Suprapubic skin (tissue), 4 donors: Measurements from ENCODE around the gene ME3. TPM values are rescaled to one million over a fixed set of nuclear protein-coding genes. Genes with fewer than 3 reads are reported as not detected.

Experiments used
- DNase-seq, 2 donors: peaks; one replicate each; pipeline ENCODE4 v3.0.0-alpha.2; 2019; ENCODE audit warnings: low spot score in 2 of 2
- H3K27ac ChIP-seq: fragments of 200-600 bp; sonication (generic); one replicate; pipeline ENCODE4 v1.5.1; 2019
- H3K27me3 ChIP-seq: fragments of 200-600 bp; sonication (generic); one replicate; pipeline ENCODE4 v1.5.1; 2019
- H3K36me3 ChIP-seq: fragments of 200-600 bp; sonication (generic); one replicate; pipeline ENCODE4 v1.5.1; 2019
- H3K4me1 ChIP-seq: fragments of 200-600 bp; sonication (generic); one replicate; pipeline ENCODE4 v1.5.1; 2019
- H3K4me3 ChIP-seq: fragments of 200-600 bp; sonication (generic); one replicate; pipeline ENCODE4 v1.5.1; 2019; ENCODE audit warnings: mild to moderate bottlenecking
- H3K9me3 ChIP-seq: fragments of 200-600 bp; sonication (generic); one replicate; pipeline ENCODE4 v1.5.1; 2019
- EP300 ChIP-seq: sonication (generic); formaldehyde crosslinking; IDR thresholded peaks from one replicate; pipeline ENCODE4 v1.6.1; 2017; ENCODE audit warnings: antibody characterized with exemption
- POLR2A ChIP-seq, 2 donors: fragments of 450-650 bp; IDR thresholded peaks; one replicate each; pipeline ENCODE4 v1.6.1; 2017; ENCODE audit warnings: antibody characterized with exemption in 2 of 2, mild to moderate bottlenecking in 2 of 2, moderate library complexity in 2 of 2
- POLR2AphosphoS5 ChIP-seq, 3 donors: sonication (generic); formaldehyde crosslinking; IDR thresholded peaks; one replicate each; pipeline ENCODE4 v1.6.1; 2017; ENCODE audit warnings: antibody characterized with exemption in 3 of 3
- WGBS: methylation state at CpG from one replicate; pipeline ENCODE4 v1.1.5; 2018; 5-methylcytosine and 5-hydroxymethylcytosine counted together
- total RNA-seq, 4 donors: library from RNA; depleted of rRNA; stranded (reverse); fragments of >200 nt; gene quantifications; one replicate each; pipeline ENCODE4 v1.1.0, GENCODE V29; 2016
- TF ChIP-seq, protein P1 (sequence below), 2 donors: fragments of 200-600 bp in 1 of 2; fragments of 450-650 bp in 1 of 2; sonication (generic) in 1 of 2; IDR thresholded peaks; one replicate each; pipeline ENCODE4 v1.5.1; 2016 to 2019; ENCODE audit warnings: antibody characterized with exemption in 2 of 2, mild to moderate bottlenecking in 1 of 2, moderate library complexity in 1 of 2

The ME3 gene
- total RNA-seq, 4 donors from 2014 or later: 3.7 to 17.0 (median 9.4) TPM

DNA sequence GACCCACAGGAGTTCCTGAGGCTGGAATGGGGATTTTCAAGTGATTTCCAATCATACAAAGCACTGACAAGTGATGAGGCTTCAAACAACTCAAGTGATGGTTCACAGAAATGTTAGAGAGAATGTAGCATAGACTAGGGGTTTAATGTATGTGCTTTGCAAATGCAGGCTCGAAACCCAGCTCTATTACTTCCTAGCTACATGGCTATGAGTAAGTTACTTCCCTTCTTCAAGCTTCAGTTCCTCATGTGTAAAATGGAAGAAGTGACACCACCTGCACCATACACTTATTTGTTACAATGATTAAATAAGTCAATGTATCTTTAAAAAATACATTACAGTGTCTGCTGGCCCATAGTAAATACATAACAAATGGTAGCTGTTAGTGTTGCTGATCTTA is 158.0 kb downstream of the ME3 start:
- DNase-seq: no peak
- Histone ChIP-seq H3K9me3 (no peaks in the 10 kb centered on the region), H3K27me3 (no peaks in the 10 kb centered on the region), H3K4me3 (no peak overlapping the region), H3K36me3 (no peaks in the 10 kb centered on the region), H3K27ac (no peak overlapping the region), H3K4me1 (peaks cover 21% of the 10 kb centered on the region)
- WGBS: 95% methylated on average over 1 of the region's 1 CpG
- TF ChIP-seq, protein P1, sequence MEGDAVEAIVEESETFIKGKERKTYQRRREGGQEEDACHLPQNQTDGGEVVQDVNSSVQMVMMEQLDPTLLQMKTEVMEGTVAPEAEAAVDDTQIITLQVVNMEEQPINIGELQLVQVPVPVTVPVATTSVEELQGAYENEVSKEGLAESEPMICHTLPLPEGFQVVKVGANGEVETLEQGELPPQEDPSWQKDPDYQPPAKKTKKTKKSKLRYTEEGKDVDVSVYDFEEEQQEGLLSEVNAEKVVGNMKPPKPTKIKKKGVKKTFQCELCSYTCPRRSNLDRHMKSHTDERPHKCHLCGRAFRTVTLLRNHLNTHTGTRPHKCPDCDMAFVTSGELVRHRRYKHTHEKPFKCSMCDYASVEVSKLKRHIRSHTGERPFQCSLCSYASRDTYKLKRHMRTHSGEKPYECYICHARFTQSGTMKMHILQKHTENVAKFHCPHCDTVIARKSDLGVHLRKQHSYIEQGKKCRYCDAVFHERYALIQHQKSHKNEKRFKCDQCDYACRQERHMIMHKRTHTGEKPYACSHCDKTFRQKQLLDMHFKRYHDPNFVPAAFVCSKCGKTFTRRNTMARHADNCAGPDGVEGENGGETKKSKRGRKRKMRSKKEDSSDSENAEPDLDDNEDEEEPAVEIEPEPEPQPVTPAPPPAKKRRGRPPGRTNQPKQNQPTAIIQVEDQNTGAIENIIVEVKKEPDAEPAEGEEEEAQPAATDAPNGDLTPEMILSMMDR (IDR thresholded peaks at IDR 0.05): no peak
- no peak for TF ChIP-seq POLR2AphosphoS5 (IDR thresholded peaks at IDR 0.05)
- TF ChIP-seq POLR2A (IDR thresholded peaks at IDR 0.05): no peak
- no peak for TF ChIP-seq EP300

DNA sequence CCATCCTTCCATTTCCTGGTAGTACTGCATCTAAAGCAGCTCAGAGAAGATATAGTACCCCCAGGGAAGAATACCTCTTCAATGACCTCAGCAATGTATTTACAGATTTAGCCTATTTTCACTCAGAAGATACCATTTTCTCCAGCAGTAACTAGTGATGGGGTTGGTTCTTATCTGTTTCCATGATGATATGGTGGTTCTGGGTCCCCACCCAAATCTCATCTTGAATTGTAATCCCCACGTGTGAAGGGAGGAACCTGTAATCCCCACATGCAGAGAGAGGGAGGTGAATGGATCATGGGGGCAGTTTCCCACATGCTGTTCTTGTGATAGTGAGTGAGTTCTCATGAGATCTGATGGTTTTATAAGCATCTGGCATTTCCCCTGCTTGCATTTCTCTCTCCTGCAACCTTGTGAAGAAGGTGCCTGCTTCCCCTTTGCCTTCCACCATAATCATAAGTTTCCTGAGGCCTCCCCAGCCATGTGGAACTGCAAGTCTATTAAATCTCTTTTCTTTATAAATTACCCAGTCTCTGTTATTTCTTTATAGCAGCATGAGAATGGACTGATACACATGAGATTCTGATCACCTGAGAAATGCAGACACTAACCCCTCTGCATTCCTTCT is 158.6 kb downstream of the ME3 start:
- DNase-seq: no peak
- H3K4me1 ChIP-seq: peaks cover 15% of the 10 kb centered on the region
- no peaks in the 10 kb centered on the region for H3K36me3 ChIP-seq
- no peaks in the 10 kb centered on the region for H3K9me3 ChIP-seq
- no peaks in the 10 kb centered on the region for H3K27me3 ChIP-seq
- no peak overlapping the region for H3K4me3 ChIP-seq
- TF ChIP-seq POLR2A (IDR thresholded peaks at IDR 0.05): no peak
- TF ChIP-seq, protein P1 (IDR thresholded peaks at IDR 0.05): no peak
- TF ChIP-seq EP300: no peak
- TF ChIP-seq POLR2AphosphoS5 (IDR thresholded peaks at IDR 0.05): no peak
- no peak overlapping the region for H3K27ac ChIP-seq
- 77% methylated on average over 1 of the region's 1 CpG for WGBS

DNA sequence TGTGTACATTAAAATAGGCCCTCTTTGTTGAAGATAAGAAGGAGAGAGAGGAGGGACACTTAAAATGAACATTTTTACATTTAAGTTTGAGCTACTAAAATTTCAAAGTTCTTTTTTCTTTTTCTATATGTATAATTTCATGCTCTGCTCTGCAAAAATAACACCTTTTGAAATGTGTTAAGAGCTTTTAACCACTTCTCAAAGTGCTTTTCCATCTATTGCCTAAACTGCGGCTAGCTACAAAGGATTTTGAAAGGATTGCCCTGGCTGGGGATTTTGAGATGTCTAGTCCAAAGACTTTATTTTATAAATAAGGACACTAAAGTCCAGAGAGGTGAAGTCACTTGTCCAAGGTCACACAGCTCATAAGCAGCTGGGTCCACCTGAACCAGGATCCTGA is 159.3 kb downstream of the ME3 start:
- 90% methylated on average over 1 of the region's 1 CpG for WGBS
- TF ChIP-seq POLR2AphosphoS5 (IDR thresholded peaks at IDR 0.05): no peak
- TF ChIP-seq EP300: no peak
- TF ChIP-seq, protein P1 (IDR thresholded peaks at IDR 0.05): no peak
- no peak for TF ChIP-seq POLR2A (IDR thresholded peaks at IDR 0.05)
- Histone ChIP-seq H3K9me3 (no peaks in the 10 kb centered on the region), H3K36me3 (no peaks in the 10 kb centered on the region), H3K4me3 (no peak overlapping the region), H3K27ac (no peak overlapping the region), H3K27me3 (no peaks in the 10 kb centered on the region), H3K4me1 (peaks cover 12% of the 10 kb centered on the region)
- DNase-seq: no peak

DNA sequence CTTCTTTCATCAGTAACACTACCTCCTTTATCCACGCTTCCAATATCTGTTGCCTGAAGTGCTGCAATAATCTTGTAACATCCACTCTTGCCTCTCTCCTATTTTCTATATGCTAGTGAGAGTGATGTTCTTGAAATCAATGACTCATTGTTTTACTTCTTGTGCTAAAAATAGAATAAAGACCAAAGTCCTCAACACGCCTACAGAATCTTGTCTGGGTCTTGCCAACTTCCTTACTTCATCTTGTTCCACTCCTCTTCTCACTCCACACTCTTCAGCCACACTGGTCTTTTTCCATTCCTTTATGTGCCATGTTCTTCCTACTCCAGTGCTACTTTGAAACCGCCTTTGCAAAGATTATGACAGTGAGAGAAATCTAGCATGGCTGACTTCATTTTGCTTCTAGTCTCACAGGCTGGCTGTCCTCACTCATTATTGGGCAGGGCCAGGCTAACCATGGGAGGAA is 161.3 kb downstream of the ME3 start:
- Histone ChIP-seq H3K27me3 (no peaks in the 10 kb centered on the region), H3K4me3 (no peak overlapping the region), H3K4me1 (peaks cover 12% of the 10 kb centered on the region), H3K36me3 (no peaks in the 10 kb centered on the region), H3K27ac (no peak overlapping the region), H3K9me3 (no peaks in the 10 kb centered on the region)
- 58% methylated on average over 3 of the region's 3 CpGs for WGBS
- DNase-seq: no peak
- no peak for TF ChIP-seq POLR2A (IDR thresholded peaks at IDR 0.05)
- TF ChIP-seq, protein P1 (IDR thresholded peaks at IDR 0.05): no peak
- no peak for TF ChIP-seq POLR2AphosphoS5 (IDR thresholded peaks at IDR 0.05)

DNA sequence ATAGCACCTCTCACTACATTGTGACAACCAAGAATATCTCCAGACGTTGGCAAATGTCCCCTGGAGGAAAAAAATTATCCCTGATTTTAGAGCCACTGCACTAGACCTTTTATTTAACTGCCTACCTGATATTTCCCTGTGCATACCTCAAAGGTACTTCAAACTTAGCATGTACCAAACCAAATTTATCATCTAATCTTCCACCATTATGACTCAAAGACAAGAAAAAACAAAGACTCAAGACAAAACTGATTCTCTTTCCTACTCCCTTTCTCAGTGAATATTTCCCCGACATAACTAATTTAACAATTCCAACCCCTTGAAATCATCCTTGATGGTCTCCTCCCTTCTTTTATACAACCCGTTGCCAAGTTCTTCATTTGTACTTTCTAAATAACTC is 161.7 kb downstream of the ME3 start:
- TF ChIP-seq POLR2AphosphoS5 (IDR thresholded peaks at IDR 0.05) (no peak), POLR2A (IDR thresholded peaks at IDR 0.05) (no peak), EP300 (no peak)
- TF ChIP-seq, protein P1 (IDR thresholded peaks at IDR 0.05): no peak
- Histone ChIP-seq H3K27ac (no peak overlapping the region), H3K9me3 (no peaks in the 10 kb centered on the region), H3K4me1 (peaks cover 12% of the 10 kb centered on the region), H3K36me3 (no peaks in the 10 kb centered on the region), H3K4me3 (no peak overlapping the region), H3K27me3 (no peaks in the 10 kb centered on the region)
- no peak for DNase-seq
- 57% methylated on average over 3 of the region's 3 CpGs for WGBS
